ENCODE data around the gene ISYNA1.

GRCh38 chr19:18475762-18476331, 37.9 kb upstream of the ISYNA1 start:
- TF ChIP-seq POLR2A (IDR thresholded peaks at IDR 0.05) (no peak), CTCF (IDR thresholded peaks at IDR 0.05) (no peak), POLR2AphosphoS5 (IDR thresholded peaks at IDR 0.05) (no peak)

Data from prostate gland (tissue), 2 donors.